Astrocyte (in vitro differentiated cells and primary cell): ENCODE measurements around the gene AJAP1. TPM values are rescaled to one million over a fixed set of nuclear protein-coding genes. Genes with fewer than 3 reads are reported as not detected.
"Not testable (repeated sequence)": the region's sequence is repeated elsewhere in the genome, so short reads cannot be mapped to it uniquely, and the experiment has no call there.

Experiments
- DNase-seq: peaks from one replicate; pipeline ENCODE4 v3.0.0-alpha.2; 2010; ENCODE audit warnings: low read depth
- FAIRE-seq: peaks from 2 replicates; lab custom pipeline; 2011; peaks lifted over from hg19 to GRCh38; lab: Jason Lieb, UNC
- H2AFZ ChIP-seq: 2 replicates; pipeline ENCODE4 v1.6.0; 2012; ENCODE audit warnings: low read depth, low read length, inconsistent platforms
- H3K27ac ChIP-seq: 2 replicates; pipeline ENCODE4 v1.5.1; 2011; ENCODE audit warnings: low read depth, low read length, inconsistent platforms
- H3K27me3 ChIP-seq: 2 replicates; pipeline ENCODE4 v1.6.0; 2011; ENCODE audit warnings: low read length, inconsistent platforms; ENCODE audit not compliant: insufficient read depth
- H3K36me3 ChIP-seq: 2 replicates; pipeline ENCODE4 v1.5.1; 2011; ENCODE audit warnings: low read length, inconsistent platforms; ENCODE audit not compliant: insufficient read depth
- H3K4me1 ChIP-seq: 2 replicates; pipeline ENCODE4 v1.5.1; 2011; ENCODE audit warnings: low read length, inconsistent platforms; ENCODE audit not compliant: insufficient read depth
- H3K4me2 ChIP-seq: 2 replicates; pipeline ENCODE4 v1.6.0; 2012; ENCODE audit warnings: low read length, inconsistent platforms
- H3K4me3 ChIP-seq: 2 replicates; pipeline ENCODE4 v1.5.1; 2011; ENCODE audit warnings: low read depth, mild to moderate bottlenecking, low read length, inconsistent platforms; ENCODE audit not compliant: insufficient read depth
- H3K79me2 ChIP-seq: 2 replicates; pipeline ENCODE4 v1.6.0; 2012; ENCODE audit warnings: mild to moderate bottlenecking, low read length, inconsistent platforms; ENCODE audit not compliant: insufficient read depth
- H3K9ac ChIP-seq: 2 replicates; pipeline ENCODE4 v1.6.0; 2012; ENCODE audit warnings: mild to moderate bottlenecking, low read length, inconsistent platforms
- H3K9me3 ChIP-seq: 2 replicates; pipeline ENCODE4 v1.5.1; 2012; ENCODE audit warnings: low read depth, mild to moderate bottlenecking, low read length, inconsistent platforms; ENCODE audit not compliant: insufficient read depth
- H4K20me1 ChIP-seq: 2 replicates; pipeline ENCODE4 v1.6.0; 2012; ENCODE audit warnings: low read length, inconsistent platforms; ENCODE audit not compliant: insufficient read depth
- H3K27ac Mint-ChIP-seq: one replicate; pipeline ENCODE4 v1.8.0; 2021; ENCODE audit warnings: mild to moderate bottlenecking, mixed read lengths; ENCODE audit not compliant: unreplicated experiment
- H3K27me3 Mint-ChIP-seq: one replicate; pipeline ENCODE4 v1.8.0; 2021; ENCODE audit warnings: low read depth, mixed read lengths; ENCODE audit not compliant: unreplicated experiment
- H3K36me3 Mint-ChIP-seq: one replicate; pipeline ENCODE4 v1.8.0; 2021; ENCODE audit warnings: low read depth, mixed read lengths; ENCODE audit not compliant: unreplicated experiment
- H3K4me1 Mint-ChIP-seq: one replicate; pipeline ENCODE4 v1.8.0; 2021; ENCODE audit warnings: low read depth, mixed read lengths; ENCODE audit not compliant: unreplicated experiment
- H3K4me3 Mint-ChIP-seq: one replicate; pipeline ENCODE4 v1.8.0; 2021; ENCODE audit warnings: mild to moderate bottlenecking, moderate library complexity, mixed read lengths; ENCODE audit not compliant: unreplicated experiment
- H3K9me3 Mint-ChIP-seq: one replicate; pipeline ENCODE4 v1.8.0; 2021; ENCODE audit warnings: mild to moderate bottlenecking, mixed read lengths; ENCODE audit not compliant: unreplicated experiment
- CTCF ChIP-seq: IDR thresholded peaks from 2 replicates; pipeline ENCODE4 v1.5.1; 2011; ENCODE audit warnings: low read depth, mild to moderate bottlenecking, inconsistent platforms, low read length, moderate library complexity; ENCODE audit not compliant: insufficient read depth
- EZH2 ChIP-seq: IDR thresholded peaks from 2 replicates; pipeline ENCODE4 v1.6.1; 2012; ENCODE audit warnings: mild to moderate bottlenecking, low read length, inconsistent platforms; ENCODE audit not compliant: insufficient read depth
- total RNA-seq: library from RNA; stranded (reverse); gene quantifications from 2 replicates; pipeline ENCODE4 v1.2.1, GENCODE V29; 2021

AJAP1 gene
- total RNA-seq, 1 donor from 2014 or later, result 0.34 TPM

GRCh38 chr1:4617506-4617905 is 36.9 kb upstream of the AJAP1 start:
- Mint-ChIP-seq H3K4me1 (peaks cover 3% of the 10 kb centered on the region), H3K27me3 (peaks cover 28% of the 10 kb centered on the region), H3K4me3 (no peak overlapping the region), H3K36me3 (no peaks in the 10 kb centered on the region), H3K27ac (no peak overlapping the region), H3K9me3 (no peaks in the 10 kb centered on the region)
- Histone ChIP-seq H3K4me3 (no peak overlapping the region), H3K79me2 (no peaks in the 10 kb centered on the region), H4K20me1 (no peaks in the 10 kb centered on the region), H3K9me3 (no peaks in the 10 kb centered on the region), H2AFZ (no peak overlapping the region), H3K36me3 (no peaks in the 10 kb centered on the region), H3K9ac (no peak overlapping the region), H3K27me3 (no peaks in the 10 kb centered on the region), H3K27ac (no peak overlapping the region), H3K4me2 (no peak overlapping the region), H3K4me1 (no peaks in the 10 kb centered on the region)
- DNase-seq (no peak), FAIRE-seq (no peak)
- TF ChIP-seq EZH2 (no peak), CTCF (no peak)

DNA sequence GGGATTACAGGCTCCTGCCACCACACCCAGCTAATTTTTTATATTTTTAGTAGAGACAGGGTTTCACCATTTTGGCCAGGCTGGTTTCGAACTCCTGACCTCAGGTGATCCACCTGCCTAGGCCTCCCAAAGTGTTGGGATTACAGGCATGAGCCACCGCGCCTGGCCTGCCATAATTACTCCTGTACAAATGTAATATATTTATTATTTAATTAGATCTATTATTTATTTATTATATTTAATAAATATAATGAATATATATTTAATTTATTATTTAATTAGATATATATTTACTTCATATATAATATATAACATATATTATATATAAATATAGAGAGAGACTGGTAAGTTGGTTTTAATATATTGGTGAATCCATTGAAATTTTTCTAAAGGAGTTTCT is 35.6 kb upstream of the AJAP1 start:
- not testable (repeated sequence) for FAIRE-seq, H2AFZ ChIP-seq, H3K9ac ChIP-seq, H3K4me1 ChIP-seq, H4K20me1 ChIP-seq, H3K4me1 Mint-ChIP-seq, H3K9me3 Mint-ChIP-seq, H3K36me3 Mint-ChIP-seq, H3K4me3 Mint-ChIP-seq, H3K27ac ChIP-seq, H3K36me3 ChIP-seq, H3K4me2 ChIP-seq, H3K9me3 ChIP-seq, DNase-seq, H3K4me3 ChIP-seq, H3K27me3 ChIP-seq, H3K79me2 ChIP-seq, H3K27ac Mint-ChIP-seq
- peaks cover 36% of the 10 kb centered on the region for H3K27me3 Mint-ChIP-seq

DNA sequence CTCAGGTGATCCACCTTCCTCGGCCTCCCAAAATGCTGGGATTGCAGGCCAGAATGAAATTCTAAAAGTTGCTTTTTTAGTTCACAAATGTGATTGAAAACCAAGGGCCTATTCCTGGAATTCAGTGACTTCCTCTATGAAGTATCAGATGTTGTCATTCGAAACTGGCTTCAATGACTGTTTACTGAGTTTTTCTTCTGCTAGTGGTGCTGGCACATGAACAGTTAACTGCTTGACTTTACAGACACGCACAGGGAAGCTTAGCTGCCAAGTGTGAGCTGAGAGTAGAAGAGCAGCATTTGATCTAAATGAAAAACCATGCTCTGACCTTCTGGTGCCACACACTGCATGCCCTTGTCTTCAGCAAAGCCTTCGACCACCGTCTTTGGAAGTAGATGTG is 32.8 kb upstream of the AJAP1 start:
- H3K36me3 Mint-ChIP-seq, result no peaks in the 10 kb centered on the region
- H3K4me1 ChIP-seq, result no peaks in the 10 kb centered on the region
- H3K4me3 ChIP-seq, result no peak overlapping the region
- no peak overlapping the region for H3K4me2 ChIP-seq
- peaks cover 45% of the 10 kb centered on the region for H3K27me3 Mint-ChIP-seq
- no peak for TF ChIP-seq EZH2
- TF ChIP-seq CTCF, result no peak
- H2AFZ ChIP-seq, result no peak overlapping the region
- no peaks in the 10 kb centered on the region for H3K4me1 Mint-ChIP-seq
- H3K27ac Mint-ChIP-seq, result no peak overlapping the region
- no peaks in the 10 kb centered on the region for H3K27me3 ChIP-seq
- peaks cover 5% of the 10 kb centered on the region for H3K9me3 ChIP-seq
- H3K36me3 ChIP-seq, result no peaks in the 10 kb centered on the region
- no peak overlapping the region for H3K4me3 Mint-ChIP-seq
- H3K9ac ChIP-seq, result no peak overlapping the region
- FAIRE-seq, result no peak
- no peak overlapping the region for H3K27ac ChIP-seq
- H3K79me2 ChIP-seq, result no peaks in the 10 kb centered on the region
- no peaks in the 10 kb centered on the region for H4K20me1 ChIP-seq
- DNase-seq, result no peak
- H3K9me3 Mint-ChIP-seq, result no peaks in the 10 kb centered on the region
